Measurements from ENCODE around the gene PRKG1. TPM values are rescaled to one million over a fixed set of nuclear protein-coding genes. Genes with fewer than 3 reads are reported as not detected.

The PRKG1 gene
- total RNA-seq, 1 experiment from 2014 or later, result 10.4 TPM

GRCh38 chr10:51960494-51960895 is 886.2 kb downstream of the PRKG1 start:
- H3K9me3 ChIP-seq (ENCODE audit: control insufficient read depth, low read depth, low read length), result no peaks in the 10 kb centered on the region
- no peak for DNase-seq
- H2AK5ac ChIP-seq (ENCODE audit: insufficient read length, low read length), result no peak overlapping the region
- H4K91ac ChIP-seq (ENCODE audit: insufficient read length, low read depth, low read length), result no peak overlapping the region
- H2BK120ac ChIP-seq (ENCODE audit: low read depth, low read length, poor library complexity, severe bottlenecking), result no peak overlapping the region
- H3K18ac ChIP-seq (ENCODE audit: insufficient read length, low read depth, low read length), result no peak overlapping the region
- no peak overlapping the region for H3K27ac ChIP-seq (ENCODE audit: insufficient read length, low read depth, low read length)
- peak overlapping the region; percentile 54 for H3K9ac ChIP-seq (ENCODE audit: extremely low read depth, insufficient read length, low read length)
- no peaks in the 10 kb centered on the region for H3K79me1 ChIP-seq (ENCODE audit: insufficient read depth, low read depth, low read length, poor library complexity, severe bottlenecking)
- WGBS (ENCODE audit: extremely low coverage, insufficient read length, low lambda C conversion rate), result no CpG with 5 or more reads among the region's 8 CpGs
- no peaks in the 10 kb centered on the region for H3K79me2 ChIP-seq (ENCODE audit: insufficient read depth, low read length)
- peaks cover 0 to 7% (median 0%) of the 10 kb centered on the region in 3 experiments; a peak in 2 of 7 replicates for H3K36me3 Mint-ChIP-seq (ENCODE audit: insufficient read depth in 1 of 3, low read depth in 3 of 3)
- no peak overlapping the region for H2BK5ac ChIP-seq (ENCODE audit: insufficient read length, low read length)
- peaks cover 27 to 40% of the 10 kb centered on the region in 2 experiments for H3K4me1 Mint-ChIP-seq
- no peak overlapping the region for H2BK20ac ChIP-seq (ENCODE audit: low read depth, low read length, poor library complexity, severe bottlenecking)
- H3K56ac ChIP-seq (ENCODE audit: insufficient read length, low read depth, low read length), result no peak overlapping the region
- no peak overlapping the region for H3K23ac ChIP-seq (ENCODE audit: insufficient read length, low read depth, low read length)
- H2BK15ac ChIP-seq (ENCODE audit: low read depth, low read length), result no peak overlapping the region
- no peak overlapping the region for H3K27ac Mint-ChIP-seq
- H3K14ac ChIP-seq (ENCODE audit: insufficient read depth, low read length), result no peak overlapping the region
- H4K5ac ChIP-seq (ENCODE audit: insufficient read length, low read depth, low read length), result no peak overlapping the region
- H3K9me3 Mint-ChIP-seq, result peaks cover 0 to 6% of the 10 kb centered on the region in 2 experiments; a peak in 1 of 5 replicates
- H3K4me3 Mint-ChIP-seq, result no peak overlapping the region
- H3K4me2 ChIP-seq (ENCODE audit: insufficient read depth, insufficient read length, low read length), result peak overlapping the region; percentile 45
- peaks cover 6% of the 10 kb centered on the region; the same call in 1 of the 2 replicates for H3K4me1 ChIP-seq (ENCODE audit: insufficient read depth, low read length)
- no peak overlapping the region for H3T11ph ChIP-seq (ENCODE audit: low read length)
- peak; percentile 73 for TF ChIP-seq CTCF (conservative IDR thresholded peaks at IDR 0.05)
- H3K27me3 Mint-ChIP-seq (ENCODE audit: low read depth), result no peaks in the 10 kb centered on the region; the same call in 1 of the 2 replicates
- peak overlapping the region; percentile 99 for H2AFZ ChIP-seq (ENCODE audit: low read length)
- H4K20me1 ChIP-seq (ENCODE audit: control insufficient read depth, insufficient read depth, insufficient read length), result no peaks in the 10 kb centered on the region
- H2BK12ac ChIP-seq (ENCODE audit: insufficient read length, low read depth, low read length), result no peak overlapping the region
- H3K23me2 ChIP-seq (ENCODE audit: insufficient read length, low read depth, low read length, poor library complexity, severe bottlenecking), result peaks cover 2% of the 10 kb centered on the region
- no peaks in the 10 kb centered on the region for H3K27me3 ChIP-seq (ENCODE audit: insufficient read depth, low read length)
- no peak overlapping the region for H3K4ac ChIP-seq (ENCODE audit: low read depth, low read length)
- H4K8ac ChIP-seq (replicated peaks; ENCODE audit: insufficient read length, low read depth, low read length), result no peak overlapping the region

Measured in H9 (cell line).